NK-92 (cell line): Measurements from ENCODE around the gene HOXD4.

Experiments
- DNase-seq: peaks from one replicate; lab custom pipeline; 2025; ENCODE audit not compliant: unreplicated experiment; lab: John Stamatoyannopoulos, UW

HOXD4 gene

GRCh38 chr2:176139661-176140512 lies 11.5 kb upstream of the HOXD4 start:
- DNase-seq: no peak

GRCh38 chr2:176140513-176141317 lies 10.6 kb upstream of the HOXD4 start:
- no peak for DNase-seq

GRCh38 chr2:176142281-176142680 lies 9.1 kb upstream of the HOXD4 start:
- no peak for DNase-seq

GRCh38 chr2:176145085-176145969 lies 6.0 kb upstream of the HOXD4 start:
- DNase-seq: no peak

- DNase-seq: no peak
These were observed 5.2 kb upstream of the HOXD4 start for GRCh38 chr2:176146101-176146500.

GRCh38 chr2:176146645-176147044 lies 4.7 kb upstream of the HOXD4 start:
- DNase-seq: no peak

- DNase-seq: no peak
These were observed 4.0 kb upstream of the HOXD4 start for GRCh38 chr2:176147210-176147799.

GRCh38 chr2:176147800-176148496 lies 3.4 kb upstream of the HOXD4 start:
- DNase-seq: no peak

GRCh38 chr2:176148751-176149421 lies 2.5 kb upstream of the HOXD4 start:
- no peak for DNase-seq

GRCh38 chr2:176149481-176149938 lies 1.8 kb upstream of the HOXD4 start:
- no peak for DNase-seq

GRCh38 chr2:176149939-176150583 lies 1.3 kb upstream of the HOXD4 start:
- no peak for DNase-seq

GRCh38 chr2:176150584-176151441 lies 537 bp upstream of the HOXD4 start:
- no peak for DNase-seq

GRCh38 chr2:176152350-176153181 lies 1.2 kb downstream of the HOXD4 start:
- no peak for DNase-seq

GRCh38 chr2:176154576-176155252 lies 3.4 kb downstream of the HOXD4 start:
- no peak for DNase-seq

GRCh38 chr2:176155356-176156044 lies 4.2 kb downstream of the HOXD4 start:
- DNase-seq: no peak

- no peak for DNase-seq
These were observed 5.0 kb downstream of the HOXD4 start for GRCh38 chr2:176156301-176156806.
